ENCODE results near the gene ATP5MC2.
"Not testable (repeated sequence)": the region's sequence is repeated elsewhere in the genome, so short reads cannot be mapped to it uniquely, and the experiment has no call there.

ATP5MC2 gene

DNA sequence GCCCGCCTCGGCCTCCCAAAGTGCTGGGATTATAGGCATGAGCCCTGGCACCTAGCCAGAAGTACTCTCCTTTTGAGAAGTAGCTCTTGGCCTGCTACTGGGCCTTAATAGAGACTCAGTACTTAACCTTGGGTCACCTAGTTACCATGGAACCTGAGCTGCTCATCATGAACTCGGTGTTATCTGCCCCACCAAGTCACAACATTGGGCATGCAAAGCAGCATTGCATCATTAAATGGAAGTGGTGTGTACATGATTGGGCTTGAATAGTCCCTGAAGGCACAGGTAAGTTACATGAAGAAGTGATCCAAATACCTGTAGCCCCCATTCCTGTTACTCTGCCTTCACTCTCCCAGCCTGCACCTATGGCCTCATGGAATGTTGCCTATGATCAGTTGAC lies 31.8 kb downstream of the ATP5MC2 start:
- DNase-seq = no peak

DNA sequence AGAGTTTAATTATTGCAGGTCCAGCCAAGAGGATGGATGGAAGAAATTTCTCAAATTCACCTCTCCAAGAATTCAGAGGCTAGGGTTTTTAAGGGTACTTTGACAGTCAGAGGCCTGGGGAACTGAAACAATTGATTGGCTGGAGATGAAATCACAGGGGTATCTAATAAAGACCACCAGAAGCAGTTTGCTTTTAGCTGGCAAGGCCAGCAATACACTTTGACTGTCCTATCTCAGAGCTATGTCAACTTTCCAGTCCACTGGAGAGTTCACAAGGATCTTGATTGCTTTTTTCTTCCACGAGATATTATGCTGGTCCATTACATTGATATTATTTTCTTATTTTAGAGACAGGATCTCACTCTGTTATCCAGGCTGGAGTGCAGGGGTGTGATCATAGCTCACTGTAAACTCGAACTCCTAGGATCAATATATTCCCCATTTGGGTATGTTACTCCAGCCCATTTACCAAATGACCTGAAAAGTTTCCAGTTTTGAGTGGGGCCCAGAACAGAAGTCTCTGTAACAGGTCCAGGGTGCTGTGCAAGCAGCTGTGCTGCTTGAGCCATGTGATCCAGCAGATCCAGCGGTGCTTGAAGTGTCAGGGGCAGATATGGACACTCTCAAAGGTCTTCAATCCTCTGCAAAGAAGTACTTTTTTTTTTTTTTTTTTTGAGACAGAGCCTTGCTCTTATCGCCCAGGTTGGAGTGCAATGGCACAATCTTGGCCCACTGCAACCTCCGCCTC lies 32.5 kb downstream of the ATP5MC2 start:
- DNase-seq = no peak

DNA sequence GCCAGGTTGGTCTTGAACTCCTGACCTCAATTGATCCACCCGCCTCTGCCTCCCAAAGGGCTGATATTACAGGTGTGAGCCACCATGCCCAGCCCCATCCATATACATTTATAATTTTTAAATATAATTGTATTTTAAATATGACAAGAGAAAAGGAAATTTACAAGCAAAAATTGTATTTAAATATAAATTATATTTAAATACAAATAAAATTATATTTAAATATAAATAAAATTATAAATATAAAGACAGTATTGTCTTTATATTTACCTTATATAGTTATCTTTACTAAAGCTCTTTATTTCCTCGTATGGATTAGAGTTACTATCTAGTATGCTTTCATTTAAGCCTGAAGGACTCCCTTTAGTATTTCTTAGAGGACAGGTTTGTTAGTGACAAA lies 37.8 kb downstream of the ATP5MC2 start:
- no peak for DNase-seq

DNA sequence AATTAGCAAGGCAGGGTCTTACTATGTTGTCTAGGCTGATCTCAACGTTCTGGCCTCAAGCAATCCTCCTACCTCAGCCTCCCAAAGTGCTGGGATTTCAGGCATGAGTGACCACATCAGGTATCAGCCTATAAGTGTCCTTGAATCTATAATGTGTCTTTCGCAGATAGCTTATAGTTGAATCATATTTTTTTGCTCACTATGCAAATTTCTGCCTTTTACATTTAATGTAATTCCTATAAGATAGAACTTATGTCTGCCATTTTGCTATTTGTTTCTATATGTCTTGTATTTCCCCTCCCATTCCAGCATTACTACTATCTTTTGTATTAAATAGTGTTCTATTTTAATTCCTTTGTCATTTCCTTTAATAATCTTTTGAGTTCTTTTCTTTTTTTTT lies 39.2 kb downstream of the ATP5MC2 start:
- DNase-seq = no peak

DNA sequence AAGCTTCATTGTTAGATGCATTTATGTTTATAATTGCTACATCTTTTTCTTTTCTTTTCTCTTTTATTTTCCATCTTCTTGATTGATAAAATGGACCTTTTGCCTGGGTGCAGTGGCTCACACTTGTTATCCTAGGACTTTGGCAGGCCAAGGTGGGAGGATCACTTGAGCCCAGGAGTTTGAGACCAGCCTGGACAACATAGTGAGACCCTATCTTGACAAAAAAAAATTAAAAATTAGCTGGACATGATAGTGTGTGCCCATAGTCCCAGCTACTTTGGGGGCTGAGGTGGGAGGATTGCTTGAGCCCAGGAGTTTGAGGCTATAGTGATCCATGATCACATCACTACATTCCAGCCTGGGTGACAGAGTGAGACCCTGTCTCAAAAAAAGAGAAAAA lies 40.2 kb downstream of the ATP5MC2 start:
- DNase-seq = not testable (repeated sequence)

DNA sequence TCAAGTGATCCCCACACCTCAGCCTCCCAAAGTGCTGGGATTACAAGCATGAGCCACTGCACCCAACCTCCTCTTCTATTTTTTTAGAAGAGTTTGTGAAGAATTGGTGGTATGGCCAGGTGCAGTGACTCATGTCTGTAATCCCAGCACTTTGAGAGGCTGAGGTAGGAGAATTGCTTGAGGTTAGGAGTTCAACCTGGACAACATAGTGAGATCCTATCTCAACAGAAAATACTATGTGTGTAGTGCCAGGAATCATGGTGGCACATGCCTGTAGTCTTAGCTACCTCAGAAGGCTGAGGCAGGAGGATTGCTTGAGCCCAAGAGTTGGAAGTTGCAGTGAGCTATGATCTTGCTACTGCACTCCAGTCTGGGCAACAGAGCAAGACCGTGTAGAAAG lies 44.2 kb downstream of the ATP5MC2 start:
- DNase-seq = no peak

DNA sequence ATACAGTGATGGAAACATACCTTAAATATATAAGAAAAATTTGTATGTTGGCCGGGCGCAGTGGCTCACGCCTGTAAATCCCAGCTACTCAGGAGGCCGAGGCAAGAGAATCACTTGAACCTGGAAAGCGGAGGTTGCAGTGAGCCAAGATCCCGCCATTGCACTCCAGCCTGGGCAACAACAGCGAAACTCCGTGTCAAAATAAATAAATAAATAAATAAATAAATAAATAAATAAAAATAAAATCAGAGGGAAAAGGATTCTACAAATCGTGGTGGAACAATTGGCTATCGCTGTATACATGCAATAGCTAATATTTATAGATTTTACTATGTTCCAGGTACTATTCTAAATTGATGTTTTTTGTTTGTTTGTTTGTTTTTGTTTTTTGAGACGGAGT lies 48.0 kb downstream of the ATP5MC2 start:
- no peak for DNase-seq

DNA sequence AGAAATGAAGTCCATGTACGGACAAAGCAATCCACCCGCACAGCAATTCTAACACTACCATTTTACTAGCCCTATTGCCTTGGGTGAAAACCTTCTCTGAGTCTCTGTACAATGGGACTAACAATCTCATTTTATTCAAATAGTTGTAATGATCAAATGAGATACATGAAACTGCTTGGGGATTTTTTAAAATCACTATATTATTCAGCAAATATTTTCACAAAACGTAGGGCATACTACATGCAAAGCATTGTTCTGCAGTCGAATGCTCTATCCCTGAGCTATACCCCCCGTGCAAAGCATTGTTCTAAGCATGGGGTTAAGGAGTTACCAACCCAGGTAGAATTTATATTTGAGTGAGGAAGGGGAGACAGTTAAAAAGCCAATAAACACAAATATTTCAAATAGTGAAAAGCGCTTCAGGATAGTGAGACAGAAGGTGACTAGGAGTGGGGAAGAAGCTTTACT lies 49.1 kb downstream of the ATP5MC2 start:
- no peak for DNase-seq

DNA sequence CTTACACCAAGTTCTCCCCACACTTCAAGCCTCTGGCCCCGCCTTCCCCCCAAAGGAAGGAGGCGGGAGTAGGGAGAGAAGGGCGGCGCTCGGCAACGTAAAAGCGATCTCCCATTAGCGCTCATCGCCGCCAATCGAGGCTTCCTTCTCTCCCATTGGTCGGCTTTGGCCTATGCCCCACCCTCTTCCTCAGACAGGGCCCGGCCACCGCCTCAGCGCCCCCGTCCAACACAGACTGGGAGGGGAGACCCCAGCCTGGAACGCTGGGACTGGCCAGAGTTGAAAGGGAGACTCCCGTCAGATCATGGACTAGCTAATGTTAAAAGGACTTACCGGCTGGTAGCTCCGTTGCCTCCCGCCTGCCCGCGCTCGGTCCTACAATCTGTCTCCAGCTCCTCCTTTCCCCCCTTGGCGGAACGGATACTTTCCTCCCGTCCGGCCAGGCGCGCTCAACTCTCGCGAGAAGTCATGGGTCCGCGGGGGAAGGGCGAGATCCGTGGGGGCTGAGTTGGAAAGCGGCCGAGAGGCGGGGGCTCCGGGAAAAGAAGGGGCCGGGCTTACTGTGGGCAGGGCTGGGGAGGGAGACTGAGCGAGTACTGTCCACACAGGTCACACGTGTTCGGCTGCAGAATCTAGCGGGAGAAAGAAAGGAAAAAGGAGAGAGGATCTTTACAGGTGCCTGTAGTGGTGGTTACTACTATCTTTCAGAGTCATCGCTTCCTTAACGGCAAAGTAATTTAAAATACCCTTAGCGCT lies 49.8 kb downstream of the ATP5MC2 start, which contains the start of gene ATF7:
Gene ATF7 (minus strand): TSS at position 437 of the 756 bp plus-strand sequence. CDS start 25,382 bp downstream, outside the sequence.
- DNase-seq = peak; percentile 98

DNA sequence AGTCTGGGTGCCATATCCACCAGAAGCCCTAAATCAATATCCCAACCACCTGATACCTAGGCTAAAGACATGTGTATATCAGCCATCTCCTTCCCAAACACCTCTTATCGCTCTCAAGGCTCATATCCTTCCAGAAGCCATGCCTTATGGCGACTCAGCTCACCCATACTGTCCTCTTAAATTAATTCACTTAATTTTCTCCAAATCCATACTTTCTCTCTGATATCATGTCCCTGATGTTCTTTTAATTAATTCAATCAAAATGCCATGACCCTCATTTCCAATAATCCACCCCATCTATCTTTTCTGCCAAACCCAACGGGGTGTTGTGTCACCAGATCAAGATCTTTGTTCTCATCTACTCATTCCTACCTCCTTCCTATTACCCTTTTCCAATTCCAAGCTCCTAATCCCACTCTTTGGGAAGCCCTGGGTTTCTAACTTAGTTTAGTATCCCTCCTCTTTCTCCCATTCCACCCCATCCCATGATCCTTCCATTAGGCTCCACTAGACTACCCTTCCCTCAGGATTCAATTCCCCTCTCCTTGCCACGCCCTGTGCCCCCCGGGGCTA lies 50.4 kb downstream of the ATP5MC2 start:
- no peak for DNase-seq

DNA sequence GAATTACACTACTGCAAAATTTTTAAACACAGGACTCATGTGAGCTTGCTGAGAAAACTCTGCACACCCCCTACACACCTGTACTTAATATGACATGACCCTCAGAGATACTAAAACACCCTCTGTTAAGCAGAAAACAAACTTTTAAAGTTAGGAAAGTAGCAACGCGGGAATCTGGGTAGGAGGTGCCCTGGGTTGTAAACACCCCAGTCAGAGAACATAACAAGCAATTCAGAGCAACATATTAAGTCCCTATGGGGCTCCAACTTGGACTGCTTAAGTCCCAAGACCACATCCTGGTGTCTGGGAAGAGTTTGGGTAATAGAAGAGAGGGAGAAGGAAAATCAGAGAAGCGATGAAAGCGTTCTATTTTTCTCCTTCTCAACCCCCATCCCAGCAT lies 50.9 kb downstream of the ATP5MC2 start:
- DNase-seq = no peak

DNA sequence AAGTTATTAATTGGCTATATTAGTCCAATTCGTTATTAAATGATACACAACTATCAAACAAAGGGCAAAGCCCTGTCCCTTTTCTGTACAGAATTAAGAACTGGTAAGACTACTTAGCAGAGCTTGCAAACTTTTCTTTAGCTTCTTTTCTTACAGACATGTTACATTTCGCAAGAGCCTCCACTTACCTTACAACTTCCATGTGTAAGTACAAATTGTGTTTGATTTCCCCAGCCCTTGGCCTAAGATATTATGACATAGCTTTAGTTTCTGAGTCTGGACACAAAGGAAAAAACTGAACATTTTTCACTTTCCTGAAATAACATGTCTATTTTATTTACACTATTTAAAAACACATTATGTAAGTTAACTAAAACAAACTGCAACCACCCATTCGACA lies 51.4 kb downstream of the ATP5MC2 start:
- no peak for DNase-seq

DNA sequence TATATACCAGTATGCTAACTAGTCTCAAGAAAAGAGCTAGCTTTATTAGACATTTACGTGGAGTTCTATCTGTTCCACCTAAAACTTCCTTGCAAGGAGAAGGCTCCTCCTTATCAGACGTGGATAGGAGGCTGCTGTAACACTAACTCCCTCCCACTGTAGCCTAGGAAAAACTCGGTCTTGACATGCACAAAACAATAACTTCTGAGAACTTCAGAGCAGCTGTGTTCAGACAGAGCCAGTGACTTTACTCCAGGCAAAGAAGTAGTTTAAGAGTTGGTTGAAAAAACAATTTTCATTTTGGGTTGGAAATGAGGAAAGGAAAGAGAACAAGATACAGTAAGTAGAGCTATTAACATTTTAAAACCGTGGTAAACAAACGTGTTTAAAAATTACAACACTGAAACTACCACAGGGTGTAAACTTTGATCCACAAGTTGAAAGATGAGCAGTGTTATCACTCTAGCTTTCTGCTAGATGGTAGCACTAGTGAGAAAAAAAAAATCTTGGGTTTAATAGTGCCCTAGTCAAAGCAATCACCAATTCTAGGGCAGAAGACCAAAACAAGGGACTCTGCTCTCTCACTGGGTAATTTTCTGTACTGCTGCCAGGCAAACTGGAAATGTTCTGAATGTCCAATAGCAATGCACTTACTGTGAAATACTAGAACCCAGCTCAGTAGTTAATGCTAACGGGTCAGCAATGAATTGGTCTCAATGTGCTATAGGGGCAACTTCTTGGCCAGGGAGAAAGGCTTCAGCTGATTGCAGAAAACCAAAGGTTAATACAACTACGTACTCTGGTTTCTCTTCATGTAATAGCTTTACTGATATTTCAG lies 52.1 kb downstream of the ATP5MC2 start:
- no peak for DNase-seq

DNA sequence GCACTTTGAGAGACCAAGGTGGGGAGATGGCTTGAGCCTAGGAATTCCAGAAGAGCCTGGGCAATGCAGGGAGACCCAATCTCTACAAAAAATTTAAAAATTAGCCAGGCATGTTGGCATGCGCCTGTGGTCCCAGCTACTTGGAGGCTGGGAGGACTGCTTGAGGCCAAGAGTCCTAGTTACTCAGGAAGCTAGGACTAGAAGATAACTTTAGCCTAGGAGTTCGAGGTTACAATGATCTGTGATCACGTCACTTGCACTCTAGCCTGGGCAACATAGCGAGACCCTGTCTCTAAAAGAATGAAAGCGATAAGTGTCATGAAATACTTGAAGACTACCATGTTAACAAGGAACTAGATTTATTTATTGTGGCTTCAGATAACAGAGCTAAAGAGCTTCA lies 53.2 kb downstream of the ATP5MC2 start:
- no peak for DNase-seq

DNA sequence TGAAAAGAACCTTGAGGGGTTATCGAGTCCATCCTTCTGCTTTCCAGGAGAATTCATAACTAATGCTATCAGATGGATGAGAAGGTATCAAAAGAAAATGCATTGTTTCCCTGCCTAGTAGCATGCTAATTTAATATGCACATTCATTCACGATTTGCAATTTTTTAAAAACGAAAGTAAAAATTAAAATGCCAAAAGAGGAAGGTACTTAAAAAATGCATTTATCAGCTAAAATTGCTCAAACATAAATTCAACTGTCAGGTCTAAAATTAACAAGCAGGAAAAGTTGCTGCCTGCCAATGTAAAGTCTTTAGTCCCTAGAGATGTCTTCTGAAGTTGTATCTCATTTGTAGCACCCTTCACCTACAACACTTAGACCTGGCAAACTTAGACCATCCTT lies 57.6 kb downstream of the ATP5MC2 start:
- DNase-seq = no peak

DNA sequence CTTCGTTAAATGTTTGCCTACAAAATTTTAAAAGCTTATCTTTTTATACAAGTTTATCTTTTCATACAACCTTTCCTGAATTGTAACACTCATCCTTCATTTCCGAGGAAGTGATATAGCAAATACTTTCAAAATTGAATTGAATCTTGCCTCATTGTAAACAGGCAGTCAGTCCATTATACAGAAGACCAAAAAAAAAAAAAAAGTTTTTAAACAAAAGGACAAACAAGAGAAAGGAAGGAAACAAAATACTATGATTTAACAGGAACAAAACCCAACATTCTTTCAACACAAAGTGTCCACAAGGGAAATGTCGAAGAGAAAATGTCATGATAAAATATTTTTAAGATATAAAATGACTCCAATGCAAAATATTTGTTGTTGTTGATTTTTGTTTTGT lies 58.2 kb downstream of the ATP5MC2 start:
- DNase-seq = no peak

DNA sequence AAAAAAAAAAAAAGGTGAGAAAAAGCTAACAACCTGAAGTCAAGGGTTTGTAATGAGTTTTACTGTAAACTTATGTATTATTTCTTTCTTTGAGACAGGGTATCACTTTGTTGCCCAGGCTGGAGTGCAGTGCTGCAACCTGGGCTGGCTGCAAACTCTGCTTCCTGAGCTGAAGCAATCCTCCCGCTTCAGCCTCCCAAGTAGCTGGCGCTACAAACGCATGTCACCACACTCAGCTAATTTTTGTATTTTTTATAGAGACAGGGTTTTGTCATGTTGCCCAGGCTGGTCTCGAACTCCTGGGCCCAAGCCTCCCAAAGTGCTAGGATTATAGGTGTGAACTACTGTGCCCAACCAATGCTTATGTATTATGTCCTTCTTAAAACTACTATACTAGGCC lies 58.9 kb downstream of the ATP5MC2 start:
- DNase-seq = no peak
